Fibroblast of lung (primary cell): ENCODE measurements around the gene CELA1. TPM values are rescaled to one million over a fixed set of nuclear protein-coding genes. Genes with fewer than 3 reads are reported as not detected.
A peak's percentile ranks its signal among the peaks of the same experiment; 100 is the strongest.

Experiments
- DNase-seq, 2 donors: peaks; one replicate each; pipeline versions ENCODE4 v3.0.0 to v3.0.0-alpha.2; 2010; ENCODE audit warnings: low read depth in 2 of 2
- H2AFZ ChIP-seq: 2 replicates; pipeline ENCODE4 v1.5.1; 2012; ENCODE audit warnings: low read length, control low read depth, inconsistent platforms
- H3K27ac ChIP-seq: 2 replicates; pipeline ENCODE4 v1.5.1; 2011; ENCODE audit warnings: low read length, control low read depth; ENCODE audit not compliant: insufficient read depth
- H3K27me3 ChIP-seq: 2 replicates; pipeline ENCODE4 v1.5.1; 2011; ENCODE audit warnings: mild to moderate bottlenecking, low read length; ENCODE audit not compliant: control insufficient read depth, insufficient read depth
- H3K36me3 ChIP-seq: 2 replicates; pipeline ENCODE4 v1.5.1; 2011; ENCODE audit warnings: low read length; ENCODE audit not compliant: control insufficient read depth, insufficient read depth
- H3K4me1 ChIP-seq: 2 replicates; pipeline ENCODE4 v1.5.1; 2011; ENCODE audit warnings: low read length; ENCODE audit not compliant: control insufficient read depth, insufficient read depth; ENCODE audit errors: extremely low read depth
- H3K4me2 ChIP-seq: 2 replicates; pipeline ENCODE4 v1.5.1; 2011; ENCODE audit warnings: low read length, control low read depth; ENCODE audit not compliant: insufficient read depth; ENCODE audit errors: extremely low read depth
- H3K4me3 ChIP-seq, 4 experiments: fragments of 200-600 bp in 1 of 4; sonication (generic) in 1 of 4; replicated peaks in 1 of 4; 2 replicates each; pipeline ENCODE4 v1.5.1; 2011 to 2016; ENCODE audit warnings: low read length in 4 of 4, low read depth in 3 of 4, mild to moderate bottlenecking in 3 of 4, control low read depth in 2 of 4, inconsistent platforms in 1 of 4, mixed read lengths in 1 of 4; ENCODE audit not compliant: insufficient read depth in 1 of 4; ENCODE audit errors: control extremely low read depth in 1 of 4
- H3K79me2 ChIP-seq: 2 replicates; pipeline ENCODE4 v1.5.1; 2012; ENCODE audit warnings: mild to moderate bottlenecking, low read length, inconsistent platforms; ENCODE audit not compliant: control insufficient read depth, insufficient read depth
- H3K9ac ChIP-seq: 2 replicates; pipeline ENCODE4 v1.5.1; 2011; ENCODE audit warnings: mild to moderate bottlenecking, low read length, control low read depth; ENCODE audit not compliant: insufficient read depth
- H3K9me3 ChIP-seq: 2 replicates; pipeline ENCODE4 v1.5.1; 2012; ENCODE audit warnings: low read depth, low read length; ENCODE audit not compliant: control insufficient read depth, insufficient read depth
- H4K20me1 ChIP-seq: 2 replicates; pipeline ENCODE4 v1.5.1; 2011; ENCODE audit warnings: low read length; ENCODE audit not compliant: control insufficient read depth, insufficient read depth; ENCODE audit errors: extremely low read depth
- CTCF ChIP-seq, 2 donors: IDR thresholded peaks in 1 of 2; conservative IDR thresholded peaks in 1 of 2; 1 replicate in 1 of 2; 2 replicates in 1 of 2; pipeline ENCODE4 v1.5.1; 2011 to 2012; ENCODE audit warnings: low read length in 2 of 2, control low read depth in 1 of 2, inconsistent platforms in 1 of 2, low read depth in 1 of 2, mild to moderate bottlenecking in 1 of 2
- EZH2 ChIP-seq: IDR thresholded peaks from 2 replicates; pipeline ENCODE4 v1.5.1; 2012; ENCODE audit warnings: low read length, control low read depth, mild to moderate bottlenecking; ENCODE audit errors: missing control alignments
- polyA plus RNA-seq, 2 donors: library from polyadenylated mRNA; depleted of rRNA in 1 of 2; stranded (reverse) in 1 of 2; unstranded in 1 of 2; fragments of >200 nt; gene quantifications; 2 replicates each; pipeline ENCODE4 v1.2.1, GENCODE V29; 2011 to 2012; ENCODE audit warnings: missing spikeins in 1 of 2
- total RNA-seq: library from RNA; depleted of rRNA; stranded (reverse); fragments of >200 nt; gene quantifications from 2 replicates; pipeline ENCODE4 v1.2.1, GENCODE V29; 2014

Gene CELA1
- total and polyA plus RNA-seq, 2 donors (not counting 1 experiment from before 2014, with no cell fraction given) = not detected

- H3K4me3 ChIP-seq = no peak overlapping the region
- TF ChIP-seq CTCF (conservative IDR thresholded peaks at IDR 0.05 in 1 of 2, IDR thresholded peaks at IDR 0.05 in 1 of 2; ENCODE audit: low read depth in 1 of 2, low read length in 2 of 2) (no peak), EZH2 (no peak)
- H3K79me2 ChIP-seq = no peaks in the 10 kb centered on the region
- no peaks in the 10 kb centered on the region for H3K9me3 ChIP-seq
- no peaks in the 10 kb centered on the region for H3K4me1 ChIP-seq
- H3K4me2 ChIP-seq = no peak overlapping the region
- no peak overlapping the region for H3K9ac ChIP-seq
- H3K27ac ChIP-seq = no peak overlapping the region
- no peak overlapping the region for H2AFZ ChIP-seq
- no peaks in the 10 kb centered on the region for H3K27me3 ChIP-seq
- H4K20me1 ChIP-seq = no peaks in the 10 kb centered on the region
- no peak for DNase-seq
- H3K36me3 ChIP-seq = no peaks in the 10 kb centered on the region
Observed at GRCh38 chr12:51285843-51286242, 60.6 kb downstream of the CELA1 start.

- H3K9me3 ChIP-seq = no peaks in the 10 kb centered on the region
- H3K9ac ChIP-seq = no peak overlapping the region
- H3K79me2 ChIP-seq = no peaks in the 10 kb centered on the region
- H3K4me1 ChIP-seq = no peaks in the 10 kb centered on the region
- no peaks in the 10 kb centered on the region for H4K20me1 ChIP-seq
- H3K27ac ChIP-seq = no peak overlapping the region
- H3K4me3 ChIP-seq = no peak overlapping the region
- H3K4me2 ChIP-seq = no peak overlapping the region
- TF ChIP-seq CTCF (conservative IDR thresholded peaks at IDR 0.05 in 1 of 2, IDR thresholded peaks at IDR 0.05 in 1 of 2; ENCODE audit: low read depth in 1 of 2, low read length in 2 of 2) (no peak), EZH2 (no peak)
- no peak overlapping the region for H2AFZ ChIP-seq
- H3K36me3 ChIP-seq = no peaks in the 10 kb centered on the region
- no peaks in the 10 kb centered on the region for H3K27me3 ChIP-seq
- DNase-seq = peak; percentile 63 to 70
Observed at GRCh38 chr12:51281202-51281924, 65.1 kb downstream of the CELA1 start.

Other genes with a start within 250 kb of the CELA1 start
- 7.7 and 9.4 TPM in 2 replicates for gene TFCP2, start 173.5 kb downstream of the CELA1 start, total RNA-seq
- gene TFCP2, start 173.5 kb downstream of the CELA1 start, polyA plus RNA-seq = 21.7 and 23.0 TPM in 2 replicates
- gene POU6F1, start 128.6 kb downstream of the CELA1 start, total RNA-seq = 3.3 and 4.8 TPM in 2 replicates
- gene POU6F1, start 128.6 kb downstream of the CELA1 start, polyA plus RNA-seq = 3.3 and 3.5 TPM in 2 replicates
- 59.6 TPM in 2 replicates for gene DAZAP2, start 107.9 kb downstream of the CELA1 start, total RNA-seq
- gene DAZAP2, start 107.9 kb downstream of the CELA1 start, polyA plus RNA-seq = 303 and 344 TPM in 2 replicates
- 5.1 and 11.6 TPM in 2 replicates for gene SMAGP, start 76.3 kb downstream of the CELA1 start, total RNA-seq
- 20.5 and 43.7 TPM in 2 replicates for gene SMAGP, start 76.3 kb downstream of the CELA1 start, polyA plus RNA-seq
- gene BIN2, start 22.5 kb downstream of the CELA1 start, total RNA-seq = not detected in 2 replicates
- not detected in 2 replicates for gene BIN2, start 22.5 kb downstream of the CELA1 start, polyA plus RNA-seq
- gene GALNT6, start 44.7 kb upstream of the CELA1 start, total RNA-seq = 25.9 and 115 TPM in 2 replicates
- gene GALNT6, start 44.7 kb upstream of the CELA1 start, polyA plus RNA-seq = 25.2 and 74.2 TPM in 2 replicates
- gene SLC4A8, start 78.2 kb upstream of the CELA1 start, total RNA-seq = 3.3 and 7.3 TPM in 2 replicates
- 4.9 and 12.4 TPM in 2 replicates for gene SLC4A8, start 78.2 kb upstream of the CELA1 start, polyA plus RNA-seq
- gene SCN8A, start 244.6 kb upstream of the CELA1 start, total RNA-seq = 12.8 and 27.2 TPM in 2 replicates
- gene SCN8A, start 244.6 kb upstream of the CELA1 start, polyA plus RNA-seq = 8.5 and 12.8 TPM in 2 replicates